KOPT-K1 (cell line): ENCODE results near the gene ELMO2.
A peak's percentile ranks its signal among the peaks of the same experiment; 100 is the strongest.

Experiments
- H3K27ac ChIP-seq: fragments of 200-600 bp; sonication (generic); 2 replicates; pipeline ENCODE4 v1.5.1; 2016; ENCODE audit warnings: antibody characterized with exemption, mild to moderate bottlenecking, low read depth, low read length; ENCODE audit not compliant: poor library complexity, severe bottlenecking
- H3K36me3 ChIP-seq: fragments of 200-600 bp; sonication (generic); 2 replicates; pipeline ENCODE4 v1.5.1; 2017; ENCODE audit warnings: antibody characterized with exemption, mild to moderate bottlenecking, low read length, moderate library complexity; ENCODE audit not compliant: insufficient read depth
- H3K9me3 ChIP-seq: fragments of 200-600 bp; sonication (generic); 2 replicates; pipeline ENCODE4 v1.5.1; 2017; ENCODE audit warnings: antibody characterized with exemption, low read length, mild to moderate bottlenecking; ENCODE audit not compliant: insufficient read depth, poor library complexity, severe bottlenecking

ELMO2 gene, protein sequence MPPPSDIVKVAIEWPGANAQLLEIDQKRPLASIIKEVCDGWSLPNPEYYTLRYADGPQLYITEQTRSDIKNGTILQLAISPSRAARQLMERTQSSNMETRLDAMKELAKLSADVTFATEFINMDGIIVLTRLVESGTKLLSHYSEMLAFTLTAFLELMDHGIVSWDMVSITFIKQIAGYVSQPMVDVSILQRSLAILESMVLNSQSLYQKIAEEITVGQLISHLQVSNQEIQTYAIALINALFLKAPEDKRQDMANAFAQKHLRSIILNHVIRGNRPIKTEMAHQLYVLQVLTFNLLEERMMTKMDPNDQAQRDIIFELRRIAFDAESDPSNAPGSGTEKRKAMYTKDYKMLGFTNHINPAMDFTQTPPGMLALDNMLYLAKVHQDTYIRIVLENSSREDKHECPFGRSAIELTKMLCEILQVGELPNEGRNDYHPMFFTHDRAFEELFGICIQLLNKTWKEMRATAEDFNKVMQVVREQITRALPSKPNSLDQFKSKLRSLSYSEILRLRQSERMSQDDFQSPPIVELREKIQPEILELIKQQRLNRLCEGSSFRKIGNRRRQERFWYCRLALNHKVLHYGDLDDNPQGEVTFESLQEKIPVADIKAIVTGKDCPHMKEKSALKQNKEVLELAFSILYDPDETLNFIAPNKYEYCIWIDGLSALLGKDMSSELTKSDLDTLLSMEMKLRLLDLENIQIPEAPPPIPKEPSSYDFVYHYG

GRCh38 chr20:46406200-46406985 lies at the start of gene ELMO2:
Gene ELMO2, minus strand, starts transcription at chr20:46406615. Its CDS starts 12,133 bp downstream, at chr20:46394482.
- no peaks in the 10 kb centered on the region for H3K36me3 ChIP-seq
- peak within 1 kb of the TSS; percentile 72 for H3K27ac ChIP-seq
- no peaks in the 10 kb centered on the region for H3K9me3 ChIP-seq

- Histone ChIP-seq H3K27ac (no peak overlapping the region), H3K36me3 (no peaks in the 10 kb centered on the region), H3K9me3 (peaks cover 33% of the 10 kb centered on the region)
Observed at GRCh38 chr20:46455729-46456128, 49.3 kb upstream of the ELMO2 start.

DNA sequence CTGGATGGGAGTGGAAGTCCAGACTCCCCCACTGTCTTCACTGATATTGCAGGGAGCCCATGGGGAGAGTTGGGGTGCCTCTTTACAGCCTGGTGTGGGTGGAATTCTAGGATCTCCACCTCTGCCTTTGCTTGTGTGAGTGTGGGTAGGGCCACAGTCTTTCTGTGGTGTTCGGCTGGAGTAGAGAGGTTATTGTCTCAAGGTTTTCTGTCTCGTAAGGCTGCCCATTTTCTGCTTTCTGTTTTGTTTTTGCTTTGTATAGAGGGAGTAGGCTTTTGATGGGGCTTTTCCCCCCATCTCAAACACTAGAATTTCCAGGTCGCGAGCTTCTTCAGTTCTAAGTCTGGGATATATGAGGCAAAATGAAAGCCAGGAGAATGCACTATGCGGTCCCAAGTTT lies 40.4 kb upstream of the ELMO2 start:
- Histone ChIP-seq H3K27ac (no peak overlapping the region), H3K9me3 (peaks cover 24% of the 10 kb centered on the region), H3K36me3 (no peaks in the 10 kb centered on the region)

- Histone ChIP-seq H3K9me3 (peaks cover 7% of the 10 kb centered on the region), H3K36me3 (no peaks in the 10 kb centered on the region), H3K27ac (no peak overlapping the region)
Observed at GRCh38 chr20:46439837-46440236, 33.4 kb upstream of the ELMO2 start.

- no peaks in the 10 kb centered on the region for H3K36me3 ChIP-seq
- H3K9me3 ChIP-seq = no peaks in the 10 kb centered on the region
- H3K27ac ChIP-seq = no peak overlapping the region
Observed at GRCh38 chr20:46438156-46438750, 31.8 kb upstream of the ELMO2 start.

- H3K9me3 ChIP-seq = no peaks in the 10 kb centered on the region
- no peak overlapping the region for H3K27ac ChIP-seq
- no peaks in the 10 kb centered on the region for H3K36me3 ChIP-seq
Observed at GRCh38 chr20:46435146-46435545, 28.7 kb upstream of the ELMO2 start.

- H3K9me3 ChIP-seq = no peaks in the 10 kb centered on the region
- no peaks in the 10 kb centered on the region for H3K36me3 ChIP-seq
- H3K27ac ChIP-seq = no peak overlapping the region
Observed at GRCh38 chr20:46434597-46434996, 28.2 kb upstream of the ELMO2 start.

GRCh38 chr20:46433051-46433450 lies 26.6 kb upstream of the ELMO2 start:
- no peak overlapping the region for H3K27ac ChIP-seq
- no peaks in the 10 kb centered on the region for H3K9me3 ChIP-seq
- H3K36me3 ChIP-seq = no peaks in the 10 kb centered on the region

GRCh38 chr20:46430921-46431712 lies 24.7 kb upstream of the ELMO2 start:
- Histone ChIP-seq H3K9me3 (no peaks in the 10 kb centered on the region), H3K27ac (no peak overlapping the region), H3K36me3 (no peaks in the 10 kb centered on the region)

GRCh38 chr20:46427384-46427783 lies 21.0 kb upstream of the ELMO2 start:
- Histone ChIP-seq H3K36me3 (no peaks in the 10 kb centered on the region), H3K27ac (no peak overlapping the region), H3K9me3 (no peaks in the 10 kb centered on the region)

DNA sequence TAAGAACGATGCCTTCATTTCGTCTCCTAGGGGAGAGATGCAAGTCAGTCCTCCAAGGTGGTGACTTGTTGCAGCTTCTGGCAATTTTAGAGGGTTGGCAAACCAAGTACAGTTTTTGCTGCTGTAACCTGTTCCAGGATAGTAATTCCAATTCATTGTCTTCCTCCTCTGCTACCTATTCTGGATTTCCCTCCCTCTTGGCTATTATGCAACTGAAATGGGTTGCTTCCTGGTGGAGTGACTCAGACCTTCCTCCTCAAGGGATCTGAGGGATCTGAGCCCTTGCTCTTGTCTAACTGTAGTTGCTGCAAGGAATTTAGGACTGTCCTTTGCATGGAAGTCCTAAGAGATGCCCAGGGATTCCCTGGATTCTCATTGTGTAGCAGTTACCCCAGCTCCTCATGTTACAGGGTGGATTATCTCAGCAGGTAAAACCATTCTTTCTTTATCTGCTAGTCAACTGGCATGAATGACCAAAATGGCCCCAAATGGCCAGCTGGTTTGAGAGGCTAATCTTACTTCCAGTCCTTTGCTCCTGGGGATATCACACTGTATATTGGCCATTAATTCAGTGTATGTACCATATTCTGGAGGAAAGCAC lies 17.6 kb upstream of the ELMO2 start:
- H3K36me3 ChIP-seq = no peaks in the 10 kb centered on the region
- no peak overlapping the region for H3K27ac ChIP-seq
- no peaks in the 10 kb centered on the region for H3K9me3 ChIP-seq

- Histone ChIP-seq H3K36me3 (no peaks in the 10 kb centered on the region), H3K9me3 (no peaks in the 10 kb centered on the region), H3K27ac (no peak overlapping the region)
Observed at GRCh38 chr20:46423342-46423741, 16.9 kb upstream of the ELMO2 start.

DNA sequence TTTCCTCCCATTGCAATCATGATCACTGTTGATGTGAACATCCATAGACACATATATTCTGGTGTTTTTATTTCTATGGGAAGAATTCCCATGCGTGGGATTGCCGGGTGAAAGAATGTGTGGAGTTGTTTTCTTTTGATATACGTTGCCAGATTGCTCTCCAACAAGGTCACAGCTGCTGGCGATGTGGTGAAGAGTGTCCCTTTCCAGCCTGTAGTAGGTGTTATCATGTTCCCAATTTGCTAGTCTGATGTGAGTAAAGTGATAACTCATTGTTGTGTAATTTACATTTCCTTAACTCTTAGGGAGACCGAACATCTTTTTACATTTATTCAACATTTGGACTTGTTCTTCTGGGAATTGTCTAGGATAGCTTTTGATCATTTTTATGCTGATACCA lies 14.5 kb upstream of the ELMO2 start:
- no peaks in the 10 kb centered on the region for H3K36me3 ChIP-seq
- no peaks in the 10 kb centered on the region for H3K9me3 ChIP-seq
- no peak overlapping the region for H3K27ac ChIP-seq

DNA sequence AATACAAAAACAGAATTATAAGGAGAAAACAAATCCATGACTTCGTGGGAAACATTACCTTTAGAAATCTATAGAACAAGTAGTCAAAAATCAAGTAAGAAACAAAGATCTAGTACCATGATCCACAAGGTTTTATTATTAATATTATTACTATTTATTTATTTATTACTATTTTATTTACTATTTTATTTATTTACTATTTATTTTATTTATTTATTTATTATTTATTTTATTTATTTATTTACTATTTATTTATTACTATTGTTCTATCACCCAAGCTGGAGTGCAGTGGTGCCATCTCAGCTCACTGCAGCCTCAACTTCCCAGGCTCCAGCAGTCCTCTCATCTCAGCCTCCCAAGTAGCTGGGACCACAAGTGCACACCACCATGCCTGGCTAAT lies 13.5 kb upstream of the ELMO2 start:
- no peak overlapping the region for H3K27ac ChIP-seq
- H3K9me3 ChIP-seq = no peaks in the 10 kb centered on the region
- H3K36me3 ChIP-seq = no peaks in the 10 kb centered on the region
